K562 (cell line): ENCODE measurements around the gene RHOB. TPM values are rescaled to one million over a fixed set of nuclear protein-coding genes. Genes with fewer than 3 reads are reported as not detected.

Source experiments
- ATAC-seq: fragments of 200-7000 bp; cut with Tn5 transposase; 3 replicates; pipeline ENCODE4 v1.9.1; 2020; ENCODE audit warnings: moderate library complexity
- BruUV-seq: library from RNA; stranded (reverse); fragments of 400-500 nt; replicated peaks from 2 replicates; lab custom pipeline; 2021; lab: Mats Ljungman, UMichigan
- CTCF ChIA-PET: fragments of 300-600 bp; formaldehyde crosslinking; extraction: SDS; loops from one replicate; lab custom pipeline; 2021; ENCODE audit warnings: low intra/inter-chr PET ratio; lab: Yijun Ruan, JAX
- POLR2A ChIA-PET: fragments of 300-600, 350-650 bp; sonication (Branson Sonifier 250); formaldehyde crosslinking; extraction: SDS; loops from one replicate; lab custom pipeline; 2021; ENCODE audit warnings: antibody characterized with exemption, inconsistent platforms; lab: Yijun Ruan, JAX
- DNase-seq, 4 experiments: peaks; one replicate each; pipeline versions ENCODE4 v3.0.0 to v3.0.0-alpha.2; 2011 to 2018; ENCODE audit warnings: low spot score in 3 of 4, mixed read lengths in 3 of 4; ENCODE audit errors: extremely low read depth in 1 of 4
- FAIRE-seq: peaks from 2 replicates; lab custom pipeline; 2011; peaks lifted over from hg19 to GRCh38; lab: Jason Lieb, UNC
- H2AFZ ChIP-seq: 2 replicates; pipeline ENCODE4 v1.6.0; 2011; ENCODE audit warnings: low read depth, low read length, control low read depth, inconsistent platforms
- H3K27ac ChIP-seq: fragments of 200-600 bp; 3 replicates; pipeline ENCODE4 v1.8.0; 2011; ENCODE audit warnings: low read depth, mild to moderate bottlenecking, control low read depth, inconsistent platforms, low read length, moderate library complexity, mixed read lengths; ENCODE audit errors: extremely low read depth
- H3K27me3 ChIP-seq, 2 experiments: fragments of 300-600 bp in 1 of 2; 2 replicates in 1 of 2; 3 replicates in 1 of 2; pipeline versions ENCODE4 v1.6.0 to v1.8.0; 2011; ENCODE audit warnings: inconsistent platforms in 2 of 2, low read length in 2 of 2, mild to moderate bottlenecking in 1 of 2, mixed read lengths in 1 of 2, moderate library complexity in 1 of 2; ENCODE audit not compliant: control insufficient read depth in 2 of 2, insufficient read depth in 2 of 2
- H3K36me3 ChIP-seq: fragments of 300-600 bp; 3 replicates; pipeline ENCODE4 v1.8.0; 2011; ENCODE audit warnings: mild to moderate bottlenecking, low read length, inconsistent platforms; ENCODE audit not compliant: control insufficient read depth, insufficient read depth
- H3K4me1 ChIP-seq, 2 experiments: fragments of 200-600 bp in 1 of 2; replicated peaks in 1 of 2; 2 replicates in 1 of 2; 3 replicates in 1 of 2; pipeline versions ENCODE4 v1.5.1 to v1.8.0; 2011; ENCODE audit warnings: inconsistent platforms in 2 of 2, low read length in 2 of 2, mild to moderate bottlenecking in 1 of 2, mixed read lengths in 1 of 2, moderate library complexity in 1 of 2; ENCODE audit not compliant: control insufficient read depth in 2 of 2, insufficient read depth in 2 of 2
- H3K4me2 ChIP-seq: 2 replicates; pipeline ENCODE4 v1.6.1; 2011; ENCODE audit warnings: low read length, control low read depth, inconsistent platforms, mixed read lengths; ENCODE audit not compliant: insufficient read depth
- H3K4me3 ChIP-seq: fragments of 200-600 bp; sonication (generic), shearing (Covaris generic); 2 replicates; pipeline ENCODE4 v1.5.1; 2016; ENCODE audit warnings: control low read depth, inconsistent platforms
- H3K79me2 ChIP-seq: fragments of 200-600 bp; 3 replicates; pipeline ENCODE4 v1.8.0; 2011; ENCODE audit warnings: low read length, inconsistent platforms; ENCODE audit not compliant: control insufficient read depth, insufficient read depth
- H3K9ac ChIP-seq, 2 experiments: 2 replicates each; pipeline versions ENCODE4 v1.6.0 to v1.6.1; 2011; ENCODE audit warnings: low read depth in 2 of 2, low read length in 2 of 2, control low read depth in 1 of 2, inconsistent platforms in 1 of 2, mild to moderate bottlenecking in 1 of 2, mixed read lengths in 1 of 2; ENCODE audit not compliant: insufficient read depth in 1 of 2
- H3K9me1 ChIP-seq: one replicate; pipeline ENCODE4 v1.6.0; 2011; ENCODE audit warnings: inconsistent platforms, mild to moderate bottlenecking, low read length, moderate library complexity; ENCODE audit not compliant: control insufficient read depth, insufficient read depth
- H3K9me3 ChIP-seq: replicated peaks from 2 replicates; pipeline ENCODE4 v1.5.1; 2011; ENCODE audit warnings: low read depth, low read length, inconsistent platforms; ENCODE audit not compliant: control insufficient read depth, insufficient read depth
- H4K20me1 ChIP-seq: replicated peaks from 2 replicates; pipeline ENCODE4 v1.6.1; 2011; ENCODE audit warnings: low read length, inconsistent platforms, mixed read lengths; ENCODE audit not compliant: control insufficient read depth, insufficient read depth
- CBFA2T2 ChIP-seq: fragments of 450-650 bp; conservative IDR thresholded peaks from 2 replicates; pipeline ENCODE4 v1.6.1; 2017; ENCODE audit warnings: mild to moderate bottlenecking
- CCAR2 ChIP-seq: fragments of 200-400 bp; formaldehyde crosslinking; IDR thresholded peaks from 2 replicates; pipeline ENCODE4 v1.6.1; 2017; ENCODE audit warnings: mild to moderate bottlenecking, low read depth, low read length
- ERF ChIP-seq: fragments of 450-650 bp; formaldehyde crosslinking; IDR thresholded peaks from 2 replicates; pipeline ENCODE4 v1.4.0; 2020; ENCODE audit warnings: mild to moderate bottlenecking, mixed read lengths
- KLF1 ChIP-seq: fragments of 450-650 bp; IDR thresholded peaks from 2 replicates; pipeline ENCODE4 v1.6.1; 2016; ENCODE audit warnings: missing genetic modification characterization, missing compliant biosample characterization
- PBX2 ChIP-seq, 2 experiments: IDR thresholded peaks in 1 of 2; conservative IDR thresholded peaks in 1 of 2; 2 replicates each; pipeline ENCODE4 v1.6.1; 2016; ENCODE audit warnings: low read depth in 2 of 2, mild to moderate bottlenecking in 1 of 2, missing compliant biosample characterization in 1 of 2, missing genetic modification characterization in 1 of 2, moderate library complexity in 1 of 2
- PURB ChIP-seq: sonication (generic); formaldehyde crosslinking; IDR thresholded peaks from 2 replicates; pipeline ENCODE4 v1.9.0; 2021; ENCODE audit warnings: low read depth, mild to moderate bottlenecking, missing genetic modification reagents
- REST ChIP-seq, 2 experiments: fragments of 450-650 bp; formaldehyde crosslinking in 1 of 2; IDR thresholded peaks; 2 replicates each; pipeline versions ENCODE4 v1.4.0 to v1.6.1; 2014 to 2020; ENCODE audit warnings: mild to moderate bottlenecking in 2 of 2, borderline replicate concordance in 1 of 2, low read depth in 1 of 2
- SIN3A ChIP-seq, 2 experiments: fragments of 150-350 bp in 1 of 2; IDR thresholded peaks; 2 replicates each; pipeline ENCODE4 v1.6.1; 2011 to 2016; ENCODE audit warnings: borderline replicate concordance in 2 of 2, low read depth in 2 of 2, low read length in 2 of 2, mild to moderate bottlenecking in 2 of 2, moderate library complexity in 2 of 2; ENCODE audit not compliant: control insufficient read depth in 1 of 2
- TAF7 ChIP-seq: fragments of 450-650 bp; IDR thresholded peaks from 2 replicates; pipeline ENCODE4 v1.6.1; 2016; ENCODE audit warnings: missing genetic modification characterization, missing compliant biosample characterization
- ZNF121 ChIP-seq: sonication (generic); formaldehyde crosslinking; conservative IDR thresholded peaks from 2 replicates; pipeline ENCODE4 v1.8.0; 2022; ENCODE audit warnings: missing genetic modification reagents
- ZNF778 ChIP-seq: fragments of 450-650 bp; formaldehyde crosslinking; IDR thresholded peaks from 2 replicates; pipeline ENCODE4 v1.4.0; 2020; ENCODE audit warnings: mild to moderate bottlenecking, moderate library complexity
- WGBS: fragments of 100-300 bp; shearing (Covaris generic); methylation state at CpG from one replicate; pipeline ENCODE4 v1.1.6; 2016; ENCODE audit warnings: low coverage, mixed read lengths; ENCODE audit not compliant: insufficient coverage; ENCODE audit errors: missing lambda C conversion rate; 5-methylcytosine and 5-hydroxymethylcytosine counted together
- in situ Hi-C: fragments of 300-500 bp; cut with MboI; formaldehyde crosslinking; loops from 4 replicates; pipeline ENCODE4 v1.15.0; 2018; ENCODE audit warnings: inconsistent platforms, mixed read lengths
- intact Hi-C: fragments of 100-400 bp; cut with micrococcal nuclease; formaldehyde crosslinking; loops from 2 replicates; pipeline ENCODE4 v1.14.2; 2022
- polyA plus RNA-seq, 8 experiments: library from polyadenylated mRNA; depleted of rRNA in 4 of 8; stranded (reverse) in 5 of 8; unstranded in 3 of 8; fragments of >200 nt; fragmentation: Nextera tagmentation in 2 of 8; fragmentation: Illumina TruSeq in 1 of 8; extraction: Ambion mirVana in 2 of 8; extraction: Trizol in 1 of 8; gene quantifications; 2 replicates each; pipeline versions ENCODE4 v1.2.1 to v1.2.3, GENCODE V29; 2011 to 2014; ENCODE audit warnings: inconsistent platforms in 1 of 8, missing spikeins in 1 of 8
- total RNA-seq, 7 experiments: library from RNA; depleted of rRNA in 6 of 7; stranded (reverse); fragments of >200 nt in 6 of 7; fragmentation: Illumina TruSeq in 2 of 7; extraction: Trizol in 2 of 7; gene quantifications; 2 replicates each; pipeline versions ENCODE4 v1.2.1 to v1.2.3, GENCODE V29; 2011 to 2021; ENCODE audit warnings: low replicate concordance in 1 of 7

The RHOB gene
- total and polyA plus RNA-seq, 9 of the 15 experiments (the other 6 are each of a cell fraction or from before 2014, with no cell fraction given): 0.07 to 4.8 (median 1.1) TPM

GRCh38 chr2:20403774-20404312 lies 43.0 kb upstream of the RHOB start:
- ChIA-PET CTCF (no interaction called here), POLR2A (interaction anchor here (0.7 to 1.9 kb wide), 3 partner anchors 12 to 238 kb away, joined by 3 to 4 read pairs (median 3); no protein-coding TSS in a partner anchor)
- Histone ChIP-seq H3K9me3 (0 out of 2 replicates have a peak, but pooled peaks cover 4% of the 10 kb centered on the region), H3K4me1 (no peaks in the 10 kb centered on the region), H3K9me1 (peaks cover 2% of the 10 kb centered on the region), H3K4me2 (no peak overlapping the region), H4K20me1 (no peaks in the 10 kb centered on the region), H2AFZ (no peak overlapping the region), H3K27me3 (peaks cover 15 to 17% of the 10 kb centered on the region in 2 experiments), H3K4me3 (no peak overlapping the region), H3K9ac (no peak overlapping the region), H3K27ac (no peak overlapping the region), H3K36me3 (no peaks in the 10 kb centered on the region), H3K79me2 (no peaks in the 10 kb centered on the region)
- no TSS peak for BruUV-seq
- WGBS: 7% methylated on average over 5 of the region's 5 CpGs
- no peak for FAIRE-seq
- TF ChIP-seq REST (IDR thresholded peaks at IDR 0.05; ENCODE audit: borderline replicate concordance) (no peak), REST (CRISPR knock-in tag; IDR thresholded peaks at IDR 0.05; ENCODE audit: low read depth) (no peak), ZNF121 (CRISPR knock-in tag) (no peak), PURB (CRISPR knock-in tag) (no peak), PBX2 (CRISPR knock-in tag; IDR thresholded peaks at IDR 0.05; ENCODE audit: low read depth) (no peak), PBX2 (tag; conservative IDR thresholded peaks at IDR 0.05; ENCODE audit: low read depth) (no peak), KLF1 (no peak), ERF (CRISPR knock-in tag) (no peak), CCAR2 (no peak), SIN3A (IDR thresholded peaks at IDR 0.05; ENCODE audit: borderline replicate concordance in 2 of 2, control insufficient read depth in 1 of 2, low read depth in 2 of 2, low read length in 2 of 2) (no peak), CBFA2T2 (no peak), ZNF778 (no peak), TAF7 (tag) (no peak)
- in situ Hi-C loops: no loop called here
- intact Hi-C loops: no loop called here
- DNase-seq: no peak
- no peak for ATAC-seq
